ENCODE results near the gene CNOT3.
"Not testable (repeated sequence)": the region's sequence is repeated elsewhere in the genome, so short reads cannot be mapped to it uniquely, and the experiment has no call there.

CNOT3 gene

DNA sequence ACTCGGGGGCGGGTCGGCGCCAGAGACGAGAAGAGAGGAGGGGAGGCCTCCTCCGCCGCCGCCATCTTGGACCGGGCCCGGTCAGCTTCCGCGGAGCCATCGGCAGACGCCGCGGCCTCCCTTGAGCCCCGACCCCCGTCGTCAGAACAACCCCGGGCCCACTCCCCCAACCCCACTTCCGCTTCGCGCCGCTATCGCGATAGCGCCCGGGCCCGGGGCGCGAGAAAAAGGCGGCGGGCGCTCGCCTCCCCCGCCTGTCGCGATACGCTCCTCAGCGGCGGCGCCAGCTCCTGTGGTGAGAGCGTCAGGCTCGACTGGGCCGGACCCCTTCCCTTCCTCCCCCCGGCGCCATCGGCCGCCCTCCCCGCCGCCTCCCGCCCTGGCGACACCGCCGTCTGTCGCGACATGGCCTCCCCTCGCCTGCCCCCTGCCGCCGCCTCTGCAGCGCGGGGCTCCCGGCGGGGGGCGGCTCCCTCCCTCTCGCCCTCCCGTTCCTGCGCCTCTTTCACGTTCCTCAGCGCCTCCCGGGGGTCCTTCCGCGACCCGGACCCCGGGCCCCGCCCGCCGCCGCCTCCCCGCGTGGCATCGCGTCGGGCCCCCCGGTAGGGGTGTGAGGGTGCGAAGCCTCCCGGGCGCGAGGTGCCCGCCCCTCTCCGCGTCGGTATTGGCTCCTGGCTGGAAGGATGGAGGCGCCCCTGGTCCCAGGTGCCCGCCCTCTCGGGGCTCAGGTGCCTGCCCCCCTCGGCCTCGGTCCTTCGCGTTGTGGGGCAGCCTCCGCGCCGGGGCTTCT is at the start of gene CNOT3:
TSS of gene CNOT3 (plus strand) at position 64 of the 790 bp plus-strand sequence. CDS start 5,217 bp downstream, outside the sequence.
- DNase-seq (ENCODE audit: low spot score): no peak

- no peak for DNase-seq (ENCODE audit: low spot score)
Measured at GRCh38 chr19:54094426-54095000, 43.0 kb upstream of the CNOT3 start.

- no peak for DNase-seq (ENCODE audit: low spot score)
Measured at GRCh38 chr19:54095136-54095858, 42.3 kb upstream of the CNOT3 start.

GRCh38 chr19:54095859-54096616 is 41.5 kb upstream of the CNOT3 start:
- DNase-seq (ENCODE audit: low spot score): not testable (repeated sequence)

- no peak for DNase-seq (ENCODE audit: low spot score)
Measured at GRCh38 chr19:54096617-54097106, 40.9 kb upstream of the CNOT3 start.

- DNase-seq (ENCODE audit: low spot score): no peak
Measured at GRCh38 chr19:54099190-54099902, 38.2 kb upstream of the CNOT3 start.

- not testable (repeated sequence) for DNase-seq (ENCODE audit: low spot score)
Measured at GRCh38 chr19:54099903-54100255, 37.7 kb upstream of the CNOT3 start.

DNA sequence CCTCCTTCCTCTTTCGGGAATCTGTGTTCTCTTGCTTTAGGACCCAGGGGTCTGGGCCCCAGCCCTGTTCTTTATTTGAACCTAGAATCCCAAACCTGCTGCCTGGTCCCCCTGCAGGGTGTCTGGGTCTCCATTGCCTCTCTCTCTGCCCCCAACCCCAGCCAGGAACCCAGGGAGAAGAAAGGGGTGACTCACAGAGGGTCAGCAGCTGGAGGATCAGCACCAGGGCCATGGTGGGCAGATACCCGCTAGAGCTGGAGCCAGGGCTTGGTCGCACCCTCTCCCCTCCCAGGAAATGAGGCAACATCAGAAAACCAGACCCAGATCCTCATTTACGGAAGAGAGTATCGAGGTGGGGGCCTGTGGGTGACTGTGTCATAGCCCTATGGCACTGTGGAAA is 37.0 kb upstream of the CNOT3 start, which contains the start of gene OSCAR:
TSS of gene OSCAR (minus strand) at position 243 of the 400 bp plus-strand sequence. CDS start at position 232, 11 bp downstream.
- no peak for DNase-seq (ENCODE audit: low spot score)

DNA sequence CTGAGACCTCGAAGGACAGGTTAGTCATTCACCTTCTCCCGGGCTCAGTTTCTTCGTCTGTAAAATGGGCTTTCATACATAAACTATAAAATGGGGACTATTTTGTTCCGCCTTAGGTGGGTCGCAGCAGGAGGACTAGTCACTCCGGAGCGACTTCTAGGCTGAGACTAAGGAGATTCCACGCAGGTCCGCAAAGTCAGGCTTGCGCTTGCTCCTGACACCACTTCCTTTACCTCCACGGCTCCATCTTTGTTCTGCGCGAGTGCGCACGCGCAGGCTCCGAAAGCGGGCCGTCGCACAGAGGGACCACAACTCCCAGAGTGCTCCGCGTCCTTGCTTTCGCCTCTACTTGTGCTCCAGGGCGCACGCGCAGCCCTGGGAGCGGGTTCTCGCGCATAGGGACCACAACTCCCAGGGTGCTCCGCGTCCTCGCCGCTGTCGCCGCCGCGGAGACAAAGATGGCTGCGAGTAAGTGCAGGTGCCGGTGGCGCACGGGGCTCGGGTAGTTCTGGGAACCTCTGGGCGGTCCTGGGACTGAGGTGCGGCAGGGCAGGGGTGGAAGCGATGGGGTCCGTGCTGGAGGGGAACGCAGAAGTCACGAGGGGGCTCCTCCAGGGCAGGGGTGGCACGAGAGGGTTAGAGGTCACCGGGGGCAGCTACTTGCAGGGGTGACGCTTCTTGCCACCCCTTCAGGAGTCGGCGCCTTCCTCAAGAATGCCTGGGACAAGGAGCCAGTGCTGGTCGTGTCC is 35.0 kb upstream of the CNOT3 start, which contains the start of gene NDUFA3:
TSS of gene NDUFA3 (plus strand) at position 435 of the 749 bp plus-strand sequence. CDS start at position 459, 24 bp downstream.
- peak; percentile 99 for DNase-seq (ENCODE audit: low spot score)

GRCh38 chr19:54104998-54105715 is 32.4 kb upstream of the CNOT3 start:
- DNase-seq (ENCODE audit: low spot score): no peak

DNA sequence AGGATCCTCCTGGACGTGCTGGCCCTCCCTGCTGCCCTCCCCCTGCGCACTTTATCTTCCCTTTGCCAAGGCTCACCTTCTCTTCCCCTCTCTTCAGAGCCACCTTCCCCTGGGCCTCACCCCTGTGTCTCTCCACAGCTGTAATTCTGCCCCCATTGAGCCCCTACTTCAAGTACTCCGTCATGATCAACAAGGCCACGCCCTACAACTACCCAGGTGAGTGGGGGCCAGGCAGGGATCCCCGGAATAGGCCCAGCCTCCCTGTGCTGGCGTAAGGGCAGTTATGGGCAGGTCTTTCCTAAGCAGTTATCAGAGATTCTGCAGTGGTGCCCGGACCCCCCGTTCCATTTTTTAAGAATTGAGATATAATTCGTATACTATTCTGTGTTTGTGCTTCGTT is 31.8 kb upstream of the CNOT3 start:
- no peak for DNase-seq (ENCODE audit: low spot score)

- no peak for DNase-seq (ENCODE audit: low spot score)
Measured at GRCh38 chr19:54106716-54107115, 30.8 kb upstream of the CNOT3 start.

DNA sequence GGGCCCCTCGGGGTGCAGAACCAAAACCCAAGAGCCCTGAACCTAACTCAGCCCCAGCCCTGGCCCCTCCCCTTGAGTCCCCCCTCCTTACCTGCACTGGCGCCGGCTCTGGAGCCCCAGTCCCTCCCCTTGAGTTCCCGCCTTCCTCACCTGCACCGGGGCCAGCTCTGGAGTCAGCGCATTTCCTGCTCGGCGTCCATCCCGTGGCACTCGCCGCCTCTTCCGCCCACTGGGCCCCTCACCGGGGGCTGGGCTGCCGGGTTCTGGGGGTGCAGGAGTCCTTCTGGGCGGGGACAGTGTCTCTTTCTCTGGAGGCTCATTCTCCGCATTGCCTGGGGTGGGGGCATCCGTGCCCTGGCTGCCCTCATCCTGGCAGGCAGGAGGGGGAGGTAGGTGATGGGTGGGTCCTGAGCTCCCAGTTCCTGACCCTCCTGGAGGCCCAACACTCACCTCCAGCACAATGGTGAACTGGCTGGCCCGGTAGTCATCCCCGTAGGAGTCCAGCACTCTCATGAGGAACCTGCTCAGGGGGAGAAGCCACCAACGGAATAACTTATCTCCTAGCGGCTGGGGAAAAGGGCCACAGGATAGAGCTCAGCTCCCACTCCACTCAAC is 29.6 kb upstream of the CNOT3 start:
- DNase-seq (ENCODE audit: low spot score): no peak

GRCh38 chr19:54108496-54108895 is 29.1 kb upstream of the CNOT3 start:
- no peak for DNase-seq (ENCODE audit: low spot score)

DNA sequence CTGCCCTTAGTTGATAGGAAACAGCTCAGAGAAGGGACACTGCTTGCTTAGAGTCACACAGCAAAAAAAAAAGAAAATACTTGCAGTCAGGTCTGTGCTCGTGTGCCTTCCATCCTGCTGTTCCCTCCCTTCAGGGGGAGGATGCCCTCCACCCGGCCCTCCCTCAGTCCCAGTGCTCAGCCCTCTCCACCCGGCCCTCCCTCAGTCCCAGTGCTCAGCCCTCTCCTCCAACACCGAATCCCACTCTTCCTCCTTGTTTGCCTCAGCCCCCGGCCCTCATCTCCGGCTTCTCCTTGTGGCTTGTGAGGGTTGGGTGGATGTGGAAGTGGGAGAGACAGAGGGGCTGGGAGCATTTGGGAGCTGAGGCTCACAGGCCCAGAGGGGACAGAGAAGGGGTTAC is 27.9 kb upstream of the CNOT3 start:
- DNase-seq (ENCODE audit: low spot score): no peak

- peak; percentile 67 for DNase-seq (ENCODE audit: low spot score)
Measured at GRCh38 chr19:54114340-54115108, 23.0 kb upstream of the CNOT3 start.

DNA sequence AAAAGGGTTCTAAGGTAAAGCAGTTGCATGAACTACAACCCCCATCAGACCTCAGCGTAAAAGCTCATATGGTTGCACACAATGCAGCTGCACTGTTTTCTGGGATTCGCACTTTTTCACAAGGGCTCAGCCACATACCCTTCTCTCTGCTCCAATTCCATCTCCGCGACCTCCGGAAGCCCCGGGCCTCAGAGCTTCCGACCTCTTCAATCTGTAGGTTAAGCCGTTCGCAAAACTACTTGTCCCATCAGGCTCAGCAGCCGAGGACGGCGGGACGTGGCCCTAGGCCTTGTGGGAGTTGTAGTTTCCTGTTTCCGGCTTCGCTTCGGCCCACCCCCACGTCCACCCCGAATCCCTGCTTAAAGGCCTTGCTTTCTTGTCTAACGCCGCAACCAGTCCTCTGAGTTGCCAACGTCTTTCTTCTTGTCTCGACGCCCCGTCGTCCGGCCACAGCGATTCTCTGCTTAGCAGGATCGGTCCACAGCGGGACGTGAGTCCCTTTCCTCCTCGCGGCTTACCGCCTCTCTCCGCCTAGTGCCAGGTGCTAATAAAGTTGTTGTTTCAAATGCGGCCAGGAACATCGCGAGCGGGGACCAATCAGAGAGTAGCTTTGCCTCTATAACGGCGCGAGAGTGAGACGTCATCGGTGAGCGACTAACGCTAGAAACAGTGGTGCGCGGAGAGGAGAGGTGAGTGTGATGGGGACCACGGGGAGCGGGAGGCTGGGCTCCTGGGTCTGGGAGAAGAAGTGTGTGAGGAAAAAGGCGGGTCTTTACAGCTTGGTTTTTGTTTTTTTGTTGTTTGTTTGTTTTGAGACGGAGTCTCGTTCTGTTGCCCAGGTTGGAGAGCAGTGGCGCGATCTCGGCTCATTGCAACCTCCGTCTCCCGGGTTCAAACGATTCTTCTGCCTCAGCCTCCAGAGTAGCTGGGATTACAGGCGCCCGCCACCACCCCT is 22.2 kb upstream of the CNOT3 start, which contains the start of the genes PRPF31 and TFPT:
TSS of gene PRPF31 (plus strand) at position 646 of the 955 bp plus-strand sequence. CDS start 2,525 bp downstream, outside the sequence.
TSS of gene TFPT (minus strand) at position 549 of the 955 bp plus-strand sequence. CDS start at position 161, 388 bp downstream.
- peak; percentile 99 for DNase-seq (ENCODE audit: low spot score)

Measured in COLO829 (cell line).